ENCODE results near the gene CRYL1. TPM values are rescaled to one million over a fixed set of nuclear protein-coding genes. Genes with fewer than 3 reads are reported as not detected.

CRYL1 gene
- total RNA-seq, 1 experiment from 2014 or later: 3.7 TPM

DNA sequence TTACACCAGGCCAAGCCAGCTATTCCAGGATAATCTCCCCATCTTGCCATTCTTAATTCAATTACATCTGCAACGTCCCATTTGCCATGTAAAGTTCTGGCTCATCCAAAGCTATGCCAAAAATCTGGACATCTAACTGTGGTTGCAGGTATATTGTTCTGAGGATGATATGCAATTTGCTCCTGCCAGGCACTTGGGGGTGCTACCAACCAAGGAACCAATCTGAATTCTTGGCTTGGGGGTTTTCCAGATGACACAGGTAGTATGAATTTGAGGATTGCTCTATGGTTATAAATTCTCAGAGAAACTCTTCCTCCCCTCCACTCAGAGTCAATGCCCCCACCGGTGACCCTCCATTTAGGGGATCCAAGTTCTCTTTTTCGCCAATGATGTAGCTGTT lies 33.0 kb downstream of the CRYL1 start:
- Histone ChIP-seq H3K4ac (ENCODE audit: low read depth, low read length) (no peak overlapping the region), H2AFZ (ENCODE audit: low read length) (no peak overlapping the region), H3K14ac (ENCODE audit: insufficient read depth, low read length) (no peak overlapping the region), H2BK20ac (ENCODE audit: low read depth, low read length, poor library complexity, severe bottlenecking) (no peak overlapping the region), H2BK5ac (ENCODE audit: insufficient read length, low read length) (no peak overlapping the region), H3K18ac (ENCODE audit: insufficient read length, low read depth, low read length) (no peak overlapping the region), H3K56ac (ENCODE audit: insufficient read length, low read depth, low read length) (no peak overlapping the region), H2BK15ac (ENCODE audit: low read depth, low read length) (no peak overlapping the region), H4K20me1 (ENCODE audit: control insufficient read depth, insufficient read depth, insufficient read length) (no peaks in the 10 kb centered on the region), H2BK12ac (ENCODE audit: insufficient read length, low read depth, low read length) (no peak overlapping the region), H2BK120ac (ENCODE audit: low read depth, low read length, poor library complexity, severe bottlenecking) (no peak overlapping the region), H4K5ac (ENCODE audit: insufficient read length, low read depth, low read length) (no peak overlapping the region), H3K79me1 (ENCODE audit: insufficient read depth, low read depth, low read length, poor library complexity, severe bottlenecking) (no peaks in the 10 kb centered on the region), H3K4me1 (ENCODE audit: insufficient read depth, low read length) (no peaks in the 10 kb centered on the region; the same call in 1 of the 2 replicates), H4K8ac (replicated peaks; ENCODE audit: insufficient read length, low read depth, low read length) (no peak overlapping the region), H3K23me2 (ENCODE audit: insufficient read length, low read depth, low read length, poor library complexity, severe bottlenecking) (no peaks in the 10 kb centered on the region), H2AK5ac (ENCODE audit: insufficient read length, low read length) (no peak overlapping the region), H3K23ac (ENCODE audit: insufficient read length, low read depth, low read length) (no peak overlapping the region), H3K79me2 (ENCODE audit: insufficient read depth, low read length) (no peaks in the 10 kb centered on the region), H3K9ac (ENCODE audit: extremely low read depth, insufficient read length, low read length) (no peak overlapping the region), H3K27me3 (ENCODE audit: insufficient read depth, low read length) (no peaks in the 10 kb centered on the region), H3K4me2 (ENCODE audit: insufficient read depth, insufficient read length, low read length) (no peak overlapping the region), H3T11ph (ENCODE audit: low read length) (no peak overlapping the region), H3K27ac (ENCODE audit: insufficient read length, low read depth, low read length) (no peak overlapping the region), H3K9me3 (ENCODE audit: control insufficient read depth, low read depth, low read length) (no peaks in the 10 kb centered on the region), H4K91ac (ENCODE audit: insufficient read length, low read depth, low read length) (no peak overlapping the region)
- peak; percentile 54 for DNase-seq
- WGBS (ENCODE audit: extremely low coverage, insufficient read length, low lambda C conversion rate): no CpG with 5 or more reads among the region's 3 CpGs
- Mint-ChIP-seq H3K27me3 (ENCODE audit: low read depth) (no peaks in the 10 kb centered on the region; the same call in 1 of the 2 replicates), H3K36me3 (ENCODE audit: insufficient read depth in 1 of 3, low read depth in 3 of 3) (no peaks in the 10 kb centered on the region), H3K9me3 (no peaks in the 10 kb centered on the region), H3K27ac (no peak overlapping the region), H3K4me1 (peaks cover 3 to 5% of the 10 kb centered on the region in 2 experiments), H3K4me3 (no peak overlapping the region)
- TF ChIP-seq, protein P1, sequence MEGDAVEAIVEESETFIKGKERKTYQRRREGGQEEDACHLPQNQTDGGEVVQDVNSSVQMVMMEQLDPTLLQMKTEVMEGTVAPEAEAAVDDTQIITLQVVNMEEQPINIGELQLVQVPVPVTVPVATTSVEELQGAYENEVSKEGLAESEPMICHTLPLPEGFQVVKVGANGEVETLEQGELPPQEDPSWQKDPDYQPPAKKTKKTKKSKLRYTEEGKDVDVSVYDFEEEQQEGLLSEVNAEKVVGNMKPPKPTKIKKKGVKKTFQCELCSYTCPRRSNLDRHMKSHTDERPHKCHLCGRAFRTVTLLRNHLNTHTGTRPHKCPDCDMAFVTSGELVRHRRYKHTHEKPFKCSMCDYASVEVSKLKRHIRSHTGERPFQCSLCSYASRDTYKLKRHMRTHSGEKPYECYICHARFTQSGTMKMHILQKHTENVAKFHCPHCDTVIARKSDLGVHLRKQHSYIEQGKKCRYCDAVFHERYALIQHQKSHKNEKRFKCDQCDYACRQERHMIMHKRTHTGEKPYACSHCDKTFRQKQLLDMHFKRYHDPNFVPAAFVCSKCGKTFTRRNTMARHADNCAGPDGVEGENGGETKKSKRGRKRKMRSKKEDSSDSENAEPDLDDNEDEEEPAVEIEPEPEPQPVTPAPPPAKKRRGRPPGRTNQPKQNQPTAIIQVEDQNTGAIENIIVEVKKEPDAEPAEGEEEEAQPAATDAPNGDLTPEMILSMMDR (conservative IDR thresholded peaks at IDR 0.05): peak; percentile 71
